Measurements from ENCODE around the gene LTBP1.

- TF ChIP-seq EP300 (IDR thresholded peaks at IDR 0.05; ENCODE audit: borderline replicate concordance) (no peak), YY1 (IDR thresholded peaks at IDR 0.05; ENCODE audit: low read depth) (no peak), TCF12 (IDR thresholded peaks at IDR 0.05; ENCODE audit: low read depth) (no peak), CEBPB (IDR thresholded peaks at IDR 0.05) (no peak), RAD21 (IDR thresholded peaks at IDR 0.05; ENCODE audit: low read depth) (no peak), TAF1 (IDR thresholded peaks at IDR 0.05; ENCODE audit: low read depth) (no peak), FOXM1 (IDR thresholded peaks at IDR 0.05; ENCODE audit: borderline replicate concordance, low read depth) (no peak), EGR1 (IDR thresholded peaks at IDR 0.05) (no peak), CREB1 (IDR thresholded peaks at IDR 0.05; ENCODE audit: low read depth) (no peak), NFIC (IDR thresholded peaks at IDR 0.05) (no peak), ZBTB7A (IDR thresholded peaks at IDR 0.05; ENCODE audit: low read depth) (no peak), TEAD4 (IDR thresholded peaks at IDR 0.05) (no peak), MAX (IDR thresholded peaks at IDR 0.05) (no peak)
- TF ChIP-seq, protein P1, sequence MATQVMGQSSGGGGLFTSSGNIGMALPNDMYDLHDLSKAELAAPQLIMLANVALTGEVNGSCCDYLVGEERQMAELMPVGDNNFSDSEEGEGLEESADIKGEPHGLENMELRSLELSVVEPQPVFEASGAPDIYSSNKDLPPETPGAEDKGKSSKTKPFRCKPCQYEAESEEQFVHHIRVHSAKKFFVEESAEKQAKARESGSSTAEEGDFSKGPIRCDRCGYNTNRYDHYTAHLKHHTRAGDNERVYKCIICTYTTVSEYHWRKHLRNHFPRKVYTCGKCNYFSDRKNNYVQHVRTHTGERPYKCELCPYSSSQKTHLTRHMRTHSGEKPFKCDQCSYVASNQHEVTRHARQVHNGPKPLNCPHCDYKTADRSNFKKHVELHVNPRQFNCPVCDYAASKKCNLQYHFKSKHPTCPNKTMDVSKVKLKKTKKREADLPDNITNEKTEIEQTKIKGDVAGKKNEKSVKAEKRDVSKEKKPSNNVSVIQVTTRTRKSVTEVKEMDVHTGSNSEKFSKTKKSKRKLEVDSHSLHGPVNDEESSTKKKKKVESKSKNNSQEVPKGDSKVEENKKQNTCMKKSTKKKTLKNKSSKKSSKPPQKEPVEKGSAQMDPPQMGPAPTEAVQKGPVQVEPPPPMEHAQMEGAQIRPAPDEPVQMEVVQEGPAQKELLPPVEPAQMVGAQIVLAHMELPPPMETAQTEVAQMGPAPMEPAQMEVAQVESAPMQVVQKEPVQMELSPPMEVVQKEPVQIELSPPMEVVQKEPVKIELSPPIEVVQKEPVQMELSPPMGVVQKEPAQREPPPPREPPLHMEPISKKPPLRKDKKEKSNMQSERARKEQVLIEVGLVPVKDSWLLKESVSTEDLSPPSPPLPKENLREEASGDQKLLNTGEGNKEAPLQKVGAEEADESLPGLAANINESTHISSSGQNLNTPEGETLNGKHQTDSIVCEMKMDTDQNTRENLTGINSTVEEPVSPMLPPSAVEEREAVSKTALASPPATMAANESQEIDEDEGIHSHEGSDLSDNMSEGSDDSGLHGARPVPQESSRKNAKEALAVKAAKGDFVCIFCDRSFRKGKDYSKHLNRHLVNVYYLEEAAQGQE (IDR thresholded peaks at IDR 0.05; ENCODE audit: low read depth), result no peak
Observed at GRCh38 chr2:33238111-33238510, 291.4 kb downstream of the LTBP1 start.

All from Ishikawa (cell line).